GM21528 (cell line): ENCODE data around the gene VAMP7.
"Not testable (repeated sequence)": the region's sequence is repeated elsewhere in the genome, so short reads cannot be mapped to it uniquely, and the experiment has no call there.

Experiments
- ATAC-seq: cut with Tn5 transposase; IDR thresholded peaks from one replicate; pipeline ENCODE4 v1.9.1; 2021; ENCODE audit warnings: mild to moderate bottlenecking, moderate library complexity; ENCODE audit not compliant: unreplicated experiment, low FRiP score

The VAMP7 gene

DNA sequence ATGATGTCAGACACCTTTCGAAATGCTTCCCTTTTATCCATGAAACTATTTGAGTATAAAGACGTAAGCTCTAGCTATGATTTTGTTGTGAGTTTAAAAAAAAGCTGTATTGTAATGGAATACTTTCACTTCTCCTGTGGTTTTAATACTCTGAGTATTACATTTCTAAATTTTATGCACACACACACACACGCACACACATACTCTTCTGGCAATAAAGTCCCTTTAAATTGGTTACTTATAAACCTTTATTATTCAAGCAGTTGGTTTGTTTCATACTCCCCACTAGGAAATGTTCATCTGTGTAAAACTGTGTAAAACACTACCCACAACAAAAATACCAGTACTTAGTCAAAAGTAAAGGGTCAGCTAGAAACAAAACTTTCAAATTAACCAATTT lies 18.2 kb downstream of the VAMP7 start:
- ATAC-seq: no peak

DNA sequence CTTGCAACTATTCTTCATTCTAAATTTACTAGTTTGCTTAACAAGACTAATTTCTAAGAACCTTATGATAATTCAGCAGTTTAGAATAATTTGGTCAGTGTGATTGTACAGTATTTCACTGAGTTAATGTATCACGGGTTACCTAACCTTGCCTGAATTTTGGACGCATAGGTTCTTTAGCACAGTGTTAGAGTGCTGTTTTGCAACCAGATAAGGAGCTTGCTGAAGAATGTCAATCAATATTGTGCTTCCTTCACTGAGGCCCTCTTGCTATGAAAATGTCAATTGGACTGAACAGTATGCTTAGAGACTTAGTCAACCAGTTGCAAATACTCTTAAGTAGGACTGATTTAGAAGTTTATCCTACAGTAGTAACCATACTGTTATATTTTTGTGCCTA lies 19.6 kb downstream of the VAMP7 start:
- ATAC-seq: no peak

DNA sequence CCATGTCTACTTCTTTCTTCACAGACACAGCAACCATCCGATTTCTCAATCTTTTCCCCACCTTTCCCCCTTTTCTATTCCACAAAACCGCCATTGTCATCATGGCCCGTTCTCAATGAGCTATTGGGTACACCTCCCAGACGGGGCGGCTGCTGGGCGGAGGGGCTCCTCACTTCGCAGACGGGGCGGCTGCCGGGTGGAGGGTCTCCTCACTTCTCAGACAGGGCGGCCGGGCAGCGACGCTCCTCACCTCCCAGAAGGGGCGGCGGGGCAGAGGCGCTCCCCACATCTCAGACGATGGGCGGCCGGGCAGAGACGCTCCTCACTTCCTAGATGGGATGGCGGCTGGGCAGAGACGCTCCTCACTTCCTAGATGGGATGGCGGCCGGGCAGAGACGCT lies 26.5 kb downstream of the VAMP7 start:
- ATAC-seq: not testable (repeated sequence)

DNA sequence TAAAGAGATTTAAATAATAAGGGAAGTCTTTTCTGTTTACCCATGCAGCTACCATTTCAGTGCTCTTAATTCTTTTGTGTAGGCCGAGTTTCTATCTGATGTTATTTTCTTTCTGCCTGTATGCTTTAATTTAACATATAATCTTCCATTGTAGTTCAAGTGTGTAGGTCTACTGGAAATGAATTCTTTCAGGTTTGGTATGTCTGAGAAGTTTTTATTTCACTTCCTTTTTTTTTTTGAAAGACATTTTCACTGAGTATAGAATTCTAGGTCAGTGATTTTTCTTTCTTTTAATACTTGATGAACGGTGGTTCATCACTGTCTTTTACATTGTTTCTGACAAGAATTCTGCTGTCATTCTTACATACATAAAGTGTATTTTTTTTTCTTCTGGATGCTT lies 42.1 kb downstream of the VAMP7 start:
- ATAC-seq: no peak

DNA sequence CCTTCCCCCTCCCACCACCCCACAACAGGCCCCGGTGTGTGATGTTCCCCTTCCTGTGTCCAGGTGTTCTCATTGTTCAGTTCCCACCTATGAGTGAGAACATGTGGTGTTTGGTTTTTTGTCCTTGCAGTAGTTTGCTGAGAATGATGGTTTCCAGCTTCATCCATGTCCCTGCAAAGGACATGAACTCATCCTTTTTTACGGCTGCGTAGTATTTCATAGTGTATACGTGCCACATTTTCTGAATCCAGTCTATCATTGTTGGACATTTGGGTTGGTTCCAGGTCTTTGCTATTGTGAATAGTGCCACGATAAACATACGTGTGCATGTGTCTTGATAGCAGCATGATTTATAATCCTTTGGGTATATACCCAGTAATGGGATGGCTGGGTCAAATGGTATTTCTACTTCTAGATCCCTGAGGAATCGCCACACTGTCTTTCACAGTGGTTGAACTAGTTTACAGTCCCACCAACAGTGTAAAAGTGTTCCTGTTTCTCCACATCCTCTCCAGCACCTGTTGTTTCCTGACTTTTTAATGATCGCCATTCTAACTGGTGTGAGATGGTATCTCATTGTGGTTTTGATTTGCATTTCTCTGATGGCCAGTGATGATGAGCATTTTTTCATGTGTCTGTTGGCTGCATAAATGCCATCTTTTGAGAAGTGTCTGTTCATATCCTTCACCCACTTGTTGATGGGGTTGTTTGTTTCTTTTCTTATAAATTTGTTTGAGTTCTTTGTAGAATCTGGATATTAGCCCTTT lies 49.9 kb downstream of the VAMP7 start:
- ATAC-seq: not testable (repeated sequence)

DNA sequence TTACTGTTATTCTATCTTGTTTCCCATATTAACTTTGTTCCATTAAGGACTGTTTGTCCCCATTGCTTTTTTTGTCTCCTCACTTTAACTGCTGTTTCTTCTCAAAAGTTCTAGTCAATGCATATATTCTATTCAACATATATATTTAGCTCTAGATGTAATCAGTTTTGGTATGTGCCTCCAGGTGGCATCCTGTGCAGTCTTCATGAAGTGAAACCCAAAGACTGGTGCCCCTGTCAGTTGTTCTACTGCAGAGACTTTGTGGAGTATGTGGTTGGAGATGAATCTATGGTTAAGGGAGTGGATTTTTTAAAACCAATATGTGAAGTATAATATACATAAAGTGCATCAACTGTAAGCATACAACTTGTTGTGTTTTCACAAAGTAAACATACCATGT lies 57.0 kb downstream of the VAMP7 start:
- no peak for ATAC-seq

DNA sequence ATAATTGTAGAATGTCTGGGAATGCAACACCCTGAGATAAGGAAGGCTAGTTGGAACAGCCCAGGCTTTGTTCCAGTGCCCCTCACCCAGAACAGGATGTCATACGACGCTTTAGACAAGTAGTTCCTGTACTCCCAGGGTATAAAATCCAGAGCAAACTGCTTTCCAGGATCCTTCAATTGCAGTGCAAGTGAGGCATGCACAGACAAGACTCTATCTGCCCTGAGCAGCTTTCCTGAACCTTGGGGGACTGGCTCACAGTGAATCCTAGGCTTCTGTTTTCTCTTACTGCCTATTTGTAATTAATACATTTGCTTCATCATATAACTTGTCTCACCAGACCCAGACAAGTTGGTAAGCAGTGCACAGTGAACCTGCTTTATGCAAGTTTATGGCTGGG lies 68.0 kb downstream of the VAMP7 start:
- ATAC-seq: no peak

DNA sequence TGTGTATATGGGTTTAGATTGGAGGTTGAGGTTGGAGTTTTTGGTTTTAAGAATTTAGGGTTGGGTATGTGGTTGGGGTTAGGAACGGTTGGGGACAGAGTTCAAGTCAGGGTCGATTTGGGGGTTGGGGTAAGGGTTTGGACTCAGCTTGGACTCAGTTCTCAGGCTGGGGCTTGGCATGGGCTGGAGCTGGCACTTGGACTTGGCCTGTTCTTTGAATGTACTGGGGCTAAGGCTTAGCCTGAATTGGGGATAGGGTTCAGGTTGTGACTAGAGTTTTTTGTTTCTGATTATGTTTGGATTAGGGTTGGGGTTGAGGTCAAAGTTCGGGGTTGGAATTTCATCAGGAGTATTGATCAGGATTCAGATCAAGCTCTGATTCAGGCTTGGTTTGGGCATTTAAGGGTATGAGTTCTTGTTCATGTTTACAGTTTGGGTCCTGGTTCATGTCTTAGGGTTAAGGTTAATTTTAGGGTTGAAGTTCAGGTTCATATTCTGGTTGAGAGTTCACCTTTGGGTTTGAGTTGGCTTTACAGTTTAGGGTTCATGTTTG lies 70.2 kb downstream of the VAMP7 start:
- no peak for ATAC-seq

DNA sequence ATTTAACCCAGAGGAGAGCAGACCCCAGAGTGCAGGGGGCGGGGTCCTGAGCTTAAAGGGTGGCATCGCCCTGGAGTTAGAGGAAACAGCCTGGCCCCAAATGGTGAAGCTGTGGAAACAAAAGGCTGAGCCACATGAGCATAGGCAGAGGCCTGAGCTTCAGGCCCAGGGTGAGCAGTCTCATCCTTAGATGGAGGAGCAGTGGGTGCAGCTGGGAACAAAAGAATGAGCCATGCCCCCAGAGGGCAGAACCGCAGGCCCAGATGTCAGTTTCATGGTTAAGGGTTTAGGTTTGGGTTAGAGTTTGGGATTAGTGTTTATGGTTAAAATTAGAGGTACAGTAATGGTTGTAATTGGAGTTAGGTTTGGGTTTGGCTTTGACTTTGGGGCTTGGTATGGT lies 71.9 kb downstream of the VAMP7 start:
- no peak for ATAC-seq

DNA sequence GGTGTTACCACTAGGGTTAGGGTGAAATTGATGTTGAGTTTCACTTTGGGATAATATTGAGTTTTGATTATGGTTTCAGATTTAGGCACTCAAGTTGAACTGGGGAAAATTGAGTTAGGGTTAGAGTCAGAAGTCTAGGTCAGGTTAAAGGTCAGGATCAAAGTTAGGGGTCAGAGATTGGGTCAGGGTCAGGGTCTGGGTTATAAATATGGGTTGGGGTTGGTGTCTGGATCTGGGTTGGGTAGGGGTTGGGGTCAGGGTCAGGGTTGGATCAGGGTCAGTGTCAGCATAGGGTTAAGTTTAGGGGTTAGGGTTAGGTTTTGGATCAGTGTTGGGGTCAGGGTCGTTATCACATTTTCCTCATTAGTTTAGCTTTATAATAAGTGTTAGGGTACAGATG lies 73.6 kb downstream of the VAMP7 start:
- no peak for ATAC-seq

DNA sequence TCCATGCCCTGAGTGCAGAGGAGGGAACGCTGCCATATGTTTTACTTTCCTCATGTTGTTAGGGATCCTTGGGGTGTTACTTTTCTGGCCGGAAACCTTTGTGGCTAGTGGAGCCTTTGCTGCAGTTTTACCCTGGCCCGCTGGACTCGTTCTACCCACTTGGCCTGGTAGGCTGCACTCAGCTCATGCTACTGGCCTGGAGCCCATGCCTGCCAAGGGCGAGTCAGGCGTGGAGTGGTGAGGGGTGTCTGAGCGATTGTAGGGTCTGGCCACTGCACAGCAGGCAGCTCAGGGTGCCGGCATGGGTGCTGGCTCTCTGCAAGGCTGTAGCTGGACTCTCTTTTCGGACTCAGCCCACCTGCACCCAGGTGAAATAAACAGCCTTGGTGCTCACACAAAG lies 75.0 kb downstream of the VAMP7 start:
- ATAC-seq: no peak

DNA sequence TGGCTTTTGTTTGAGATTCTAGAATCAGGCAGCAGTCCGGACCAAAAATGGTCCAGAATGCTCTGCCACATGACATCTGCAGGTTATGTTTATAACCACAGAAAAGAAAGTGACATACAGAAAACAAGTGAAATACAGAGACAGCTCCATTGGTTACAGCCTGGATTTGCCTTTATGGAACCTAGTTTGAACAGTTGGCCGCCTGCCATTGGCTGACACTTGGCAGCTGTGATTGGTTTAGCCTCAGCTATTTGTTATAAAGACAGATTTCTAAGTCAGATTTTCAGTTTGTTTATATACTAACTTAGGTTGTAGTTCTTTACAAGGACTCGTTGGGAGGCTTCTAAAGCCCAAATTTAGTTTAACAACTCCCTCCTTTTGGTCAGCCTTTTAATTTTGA lies 75.5 kb downstream of the VAMP7 start:
- ATAC-seq: no peak

DNA sequence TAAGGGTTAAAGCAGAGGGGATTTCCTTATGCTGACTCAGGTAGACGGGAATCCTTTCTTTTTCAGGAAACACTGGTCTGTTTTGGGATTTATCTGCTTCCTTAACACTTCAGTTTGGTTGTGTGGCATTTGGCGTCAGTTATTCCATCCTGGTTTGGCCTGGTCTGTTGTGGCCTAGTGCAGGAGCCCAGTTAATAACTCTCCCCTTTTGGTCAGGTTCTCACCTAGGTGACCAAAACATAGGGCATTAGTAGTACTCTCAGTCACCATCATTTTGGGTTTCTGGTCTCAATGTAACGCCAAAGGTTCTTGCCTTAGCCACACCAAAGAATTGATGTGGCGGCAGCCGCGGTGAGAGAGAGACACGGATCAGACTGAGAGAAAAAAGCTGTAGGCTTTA lies 76.7 kb downstream of the VAMP7 start:
- no peak for ATAC-seq

DNA sequence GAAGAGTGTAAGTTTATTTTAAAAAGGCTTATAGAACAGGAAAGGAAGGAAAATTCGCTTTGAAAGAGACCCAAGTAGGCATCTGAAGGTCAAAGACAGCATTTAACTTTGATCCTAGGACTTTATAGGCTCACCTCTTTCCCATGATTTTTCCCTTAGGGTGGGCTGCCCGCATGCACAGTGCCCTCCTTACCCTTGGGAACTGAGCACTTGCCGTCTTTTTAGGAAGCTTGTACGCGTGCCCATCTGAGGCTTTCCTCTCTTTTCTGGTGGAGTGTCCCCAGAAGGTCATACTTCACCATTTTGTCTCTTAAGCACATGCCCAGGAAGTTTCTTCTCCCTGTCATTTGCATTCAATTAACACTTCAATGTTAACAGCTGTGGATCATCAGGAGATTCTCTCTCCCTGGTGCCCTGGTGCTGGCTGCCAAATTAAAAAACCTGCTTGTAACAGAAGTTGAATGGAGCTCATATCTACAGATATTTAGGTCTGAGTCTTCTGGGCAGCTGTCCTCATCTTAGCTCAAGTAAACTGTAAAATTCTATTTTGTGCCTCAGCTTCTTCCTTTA lies 78.0 kb downstream of the VAMP7 start:
- ATAC-seq: no peak

DNA sequence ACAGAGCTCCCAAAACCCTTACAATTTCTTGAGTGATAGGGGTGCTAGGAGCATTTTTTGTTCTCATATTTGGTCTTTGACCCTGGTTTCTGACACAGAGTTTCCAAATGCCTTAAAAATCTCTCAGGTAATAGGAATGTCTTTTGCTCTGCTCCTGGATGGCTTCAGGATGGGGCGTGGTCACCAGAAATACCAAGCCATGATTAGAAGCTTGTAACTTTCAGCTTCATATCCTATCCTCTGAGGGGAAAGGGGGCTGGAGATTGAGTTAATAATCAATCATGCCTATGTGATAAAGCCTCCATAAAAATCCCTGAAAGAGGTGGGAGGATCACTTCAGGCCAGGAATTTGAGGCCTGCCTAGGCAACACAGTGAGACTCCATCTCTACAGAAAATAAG lies 81.8 kb downstream of the VAMP7 start:
- no peak for ATAC-seq

DNA sequence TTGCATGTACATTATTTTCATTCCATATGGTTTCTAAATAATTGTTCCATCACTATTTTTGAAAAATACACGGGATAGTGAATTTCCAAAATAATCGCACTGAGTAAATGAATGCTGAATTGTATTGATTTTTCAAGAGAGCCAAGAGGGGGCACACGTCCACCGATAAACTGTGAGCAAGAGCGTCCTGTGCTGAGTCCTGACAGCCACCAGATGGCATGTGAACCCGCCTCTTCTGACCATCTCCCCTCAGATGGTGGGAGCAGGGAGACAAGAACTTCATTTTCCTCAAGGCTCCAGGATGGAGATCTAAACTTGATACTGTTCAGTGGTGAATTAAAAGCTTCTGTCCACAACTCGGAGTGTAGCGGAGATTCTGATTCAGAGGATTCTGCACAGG lies 85.7 kb downstream of the VAMP7 start:
- no peak for ATAC-seq

DNA sequence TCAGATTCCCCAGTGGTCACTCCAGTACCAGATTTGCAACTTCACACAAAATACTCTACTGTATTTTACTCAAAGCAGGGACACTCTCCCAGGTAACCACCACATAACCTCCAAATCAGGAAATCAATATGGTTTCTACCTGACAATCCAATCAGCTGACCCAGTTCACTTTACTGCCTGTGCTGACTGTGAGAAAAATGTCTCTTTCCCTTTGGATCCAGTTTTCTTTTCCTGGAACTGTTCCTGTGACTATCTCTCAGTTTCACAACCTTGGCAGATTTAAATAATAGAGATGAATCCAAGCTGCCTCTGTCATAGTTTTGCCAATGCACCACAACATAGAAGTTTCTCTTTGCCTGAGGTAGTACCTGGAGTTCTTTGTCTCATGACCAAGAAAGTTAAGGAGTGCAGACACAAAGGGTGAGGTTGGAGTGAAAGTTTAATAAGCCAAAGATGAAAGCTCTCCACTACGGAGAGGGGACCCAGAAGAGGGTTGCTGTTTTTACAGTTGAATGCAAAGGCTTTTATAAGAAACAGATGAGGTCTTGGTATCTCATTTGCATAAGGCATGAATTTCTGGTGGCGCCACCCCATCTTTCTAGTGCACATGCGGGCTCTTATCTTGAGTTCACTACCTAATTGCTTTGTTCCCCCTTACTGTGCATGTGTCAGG lies 86.6 kb downstream of the VAMP7 start:
- ATAC-seq: no peak

DNA sequence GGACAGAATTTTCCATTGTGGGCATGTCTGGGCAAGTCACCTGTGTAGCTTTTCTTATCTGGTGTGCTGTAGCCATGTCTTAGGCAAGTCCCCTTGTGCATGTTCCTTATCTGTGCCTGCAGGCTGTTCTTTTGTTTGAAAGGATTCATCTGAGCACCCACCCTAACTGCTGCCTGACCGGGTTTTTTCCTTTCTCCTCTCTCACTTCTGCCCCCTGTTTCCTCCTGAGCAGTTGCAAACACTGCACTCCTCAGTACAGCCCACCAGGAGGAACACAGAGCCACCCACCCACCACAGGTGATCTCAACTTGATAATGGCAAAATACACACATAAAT lies 87.1 kb downstream of the VAMP7 start:
- ATAC-seq: no peak

DNA sequence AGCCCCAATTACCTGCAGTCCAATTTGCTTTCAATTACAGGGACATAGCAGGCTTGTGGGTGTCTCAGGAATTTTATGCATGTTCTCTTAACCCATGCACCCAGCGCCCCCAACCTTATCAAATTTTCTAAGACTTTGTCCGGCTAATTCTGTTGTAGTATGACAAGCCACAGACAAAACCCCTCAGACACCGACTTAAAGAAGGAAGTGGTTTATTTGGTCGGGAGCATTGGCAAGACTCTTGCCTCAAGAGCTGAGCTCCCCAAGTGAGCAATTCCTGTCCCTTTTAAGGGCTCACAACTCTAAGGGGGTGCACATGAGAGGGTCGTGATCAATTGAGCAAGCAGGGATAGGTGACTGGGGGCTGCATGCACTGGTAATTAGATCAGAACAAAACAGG lies 87.6 kb downstream of the VAMP7 start:
- no peak for ATAC-seq

DNA sequence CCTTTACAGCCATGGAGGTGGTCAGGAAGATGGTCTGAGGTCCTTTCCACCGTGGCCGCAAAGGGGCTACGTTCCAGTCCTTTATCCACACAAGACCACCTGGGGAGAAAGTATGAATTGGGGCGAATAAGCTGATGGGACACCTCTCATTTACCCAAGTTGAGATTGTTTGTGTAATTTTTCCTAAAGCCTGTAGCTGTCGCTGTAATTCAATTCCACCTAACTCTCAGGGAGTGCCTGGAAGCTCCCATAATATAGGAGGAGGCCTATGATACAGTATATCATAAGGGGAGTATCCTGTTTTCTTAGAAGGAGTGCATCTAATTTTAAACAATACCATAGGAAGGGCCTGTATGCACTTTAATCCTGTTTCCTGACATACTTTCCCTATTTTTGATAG lies 90.5 kb downstream of the VAMP7 start:
- ATAC-seq: not testable (repeated sequence)

DNA sequence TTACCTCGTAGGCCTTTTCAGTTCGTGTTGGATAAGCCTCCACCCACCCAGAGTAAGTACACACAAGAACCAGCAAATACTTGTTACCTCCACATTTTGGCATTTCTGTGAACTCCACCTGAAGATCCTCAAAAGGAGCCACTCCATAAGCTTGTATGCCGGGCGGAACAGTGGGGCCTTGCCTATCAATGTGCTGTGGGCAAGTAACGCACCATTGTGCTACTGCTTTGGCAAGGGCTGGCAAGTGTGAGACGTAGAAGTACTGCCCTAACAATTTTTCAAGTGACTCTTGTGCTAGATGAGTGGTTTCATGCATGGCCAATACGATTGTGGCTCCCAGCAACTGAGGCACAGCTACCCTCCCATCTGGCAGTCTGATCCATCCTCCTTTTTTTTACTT lies 91.1 kb downstream of the VAMP7 start:
- not testable (repeated sequence) for ATAC-seq

DNA sequence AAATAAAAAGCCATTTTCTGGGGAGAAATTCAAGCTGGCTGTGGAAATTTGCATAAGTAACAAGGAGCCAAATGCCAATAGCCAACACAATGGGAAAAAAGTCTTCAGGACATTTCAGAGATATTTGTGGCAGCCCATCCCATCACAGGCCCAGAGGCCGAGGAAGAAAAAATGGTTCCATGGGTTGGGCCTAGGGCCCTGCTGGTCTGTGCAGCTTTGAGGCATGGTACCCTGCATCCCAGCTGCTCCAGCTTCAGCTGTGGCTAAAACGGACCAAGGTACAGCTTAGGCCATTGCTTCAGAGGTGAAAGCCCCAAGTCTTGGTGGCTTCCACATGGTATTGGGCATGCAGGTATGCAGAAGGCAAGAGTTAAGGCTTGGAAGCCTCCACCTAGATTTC lies 102.2 kb downstream of the VAMP7 start:
- no peak for ATAC-seq
